Measurements from ENCODE around the gene INPP5K.
A peak's percentile ranks its signal among the peaks of the same experiment; 100 is the strongest.
"Not testable (repeated sequence)": the region's sequence is repeated elsewhere in the genome, so short reads cannot be mapped to it uniquely, and the experiment has no call there.

The INPP5K gene

GRCh38 chr17:1467258-1467657 is 49.2 kb downstream of the INPP5K start:
- no peak overlapping the region for H3K9ac ChIP-seq (ENCODE audit: low read depth, low read length)
- peaks cover 6% of the 10 kb centered on the region for H3K4me1 ChIP-seq (ENCODE audit: control insufficient read depth, insufficient read depth, low read length)
- H3K4me3 ChIP-seq (ENCODE audit: low read length), result no peak overlapping the region
- H3K27me3 ChIP-seq (ENCODE audit: control insufficient read depth, insufficient read depth, low read length), result no peaks in the 10 kb centered on the region
- no peak overlapping the region for H3K4me2 ChIP-seq (ENCODE audit: low read length)
- peaks cover 83% of the 10 kb centered on the region for H3K36me3 ChIP-seq (ENCODE audit: insufficient read depth, low read length)
- H3K9me3 ChIP-seq (replicated peaks; ENCODE audit: low read length), result no peaks in the 10 kb centered on the region

GRCh38 chr17:1464186-1464585 is 52.2 kb downstream of the INPP5K start:
- no peaks in the 10 kb centered on the region for H3K9me3 ChIP-seq (replicated peaks; ENCODE audit: low read length)
- H3K27me3 ChIP-seq (ENCODE audit: control insufficient read depth, insufficient read depth, low read length), result no peaks in the 10 kb centered on the region
- no peak overlapping the region for H3K9ac ChIP-seq (ENCODE audit: low read depth, low read length)
- no peak overlapping the region for H3K4me3 ChIP-seq (ENCODE audit: low read length)
- H3K36me3 ChIP-seq (ENCODE audit: insufficient read depth, low read length), result peaks cover 62% of the 10 kb centered on the region
- no peak overlapping the region for H3K4me2 ChIP-seq (ENCODE audit: low read length)
- H3K4me1 ChIP-seq (ENCODE audit: control insufficient read depth, insufficient read depth, low read length), result peaks cover 15% of the 10 kb centered on the region

- no peaks in the 10 kb centered on the region for H3K27me3 ChIP-seq (ENCODE audit: control insufficient read depth, insufficient read depth, low read length)
- no peak overlapping the region for H3K9ac ChIP-seq (ENCODE audit: low read depth, low read length)
- H3K4me2 ChIP-seq (ENCODE audit: low read length), result no peak overlapping the region
- H3K4me3 ChIP-seq (ENCODE audit: low read length), result no peak overlapping the region
- no peaks in the 10 kb centered on the region for H3K9me3 ChIP-seq (replicated peaks; ENCODE audit: low read length)
- peaks cover 46% of the 10 kb centered on the region for H3K36me3 ChIP-seq (ENCODE audit: insufficient read depth, low read length)
- peaks cover 15% of the 10 kb centered on the region for H3K4me1 ChIP-seq (ENCODE audit: control insufficient read depth, insufficient read depth, low read length)
These were observed 54.0 kb downstream of the INPP5K start for GRCh38 chr17:1462164-1463112.

- Histone ChIP-seq H3K27me3 (ENCODE audit: control insufficient read depth, insufficient read depth, low read length) (no peaks in the 10 kb centered on the region), H3K9me3 (replicated peaks; ENCODE audit: low read length) (no peaks in the 10 kb centered on the region), H3K4me1 (ENCODE audit: control insufficient read depth, insufficient read depth, low read length) (peaks cover 19% of the 10 kb centered on the region), H3K36me3 (ENCODE audit: insufficient read depth, low read length) (peaks cover 37% of the 10 kb centered on the region), H3K4me2 (ENCODE audit: low read length) (no peak overlapping the region), H3K9ac (ENCODE audit: low read depth, low read length) (no peak overlapping the region), H3K4me3 (ENCODE audit: low read length) (no peak overlapping the region)
These were observed 55.0 kb downstream of the INPP5K start for GRCh38 chr17:1461198-1461944.

- no peaks in the 10 kb centered on the region for H3K27me3 ChIP-seq (ENCODE audit: control insufficient read depth, insufficient read depth, low read length)
- no peaks in the 10 kb centered on the region for H3K9me3 ChIP-seq (replicated peaks; ENCODE audit: low read length)
- H3K4me1 ChIP-seq (ENCODE audit: control insufficient read depth, insufficient read depth, low read length), result peaks cover 19% of the 10 kb centered on the region
- H3K4me2 ChIP-seq (ENCODE audit: low read length), result peak overlapping the region; percentile 23
- peaks cover 27% of the 10 kb centered on the region for H3K36me3 ChIP-seq (ENCODE audit: insufficient read depth, low read length)
- H3K4me3 ChIP-seq (ENCODE audit: low read length), result no peak overlapping the region
- no peak overlapping the region for H3K9ac ChIP-seq (ENCODE audit: low read depth, low read length)
These were observed 56.2 kb downstream of the INPP5K start for GRCh38 chr17:1460233-1460632.

GRCh38 chr17:1455797-1456599 is 60.4 kb downstream of the INPP5K start, which contains the start of gene CRK:
Gene CRK, minus strand, starts transcription at chr17:1456232. Its CDS starts 115 bp downstream, at chr17:1456117.
- Histone ChIP-seq H3K4me2 (ENCODE audit: low read length) (peak within 1 kb of the TSS; percentile 97), H3K9ac (ENCODE audit: low read depth, low read length) (peak within 1 kb of the TSS; percentile 100), H3K27me3 (ENCODE audit: control insufficient read depth, insufficient read depth, low read length) (no peaks in the 10 kb centered on the region), H3K36me3 (ENCODE audit: insufficient read depth, low read length) (peaks cover 20% of the 10 kb centered on the region), H3K4me1 (ENCODE audit: control insufficient read depth, insufficient read depth, low read length) (peaks cover 40% of the 10 kb centered on the region), H3K4me3 (ENCODE audit: low read length) (peak within 1 kb of the TSS; percentile 100), H3K9me3 (replicated peaks; ENCODE audit: low read length) (no peaks in the 10 kb centered on the region)

GRCh38 chr17:1455291-1455796 is 61.1 kb downstream of the INPP5K start:
- H3K36me3 ChIP-seq (ENCODE audit: insufficient read depth, low read length), result peaks cover 20% of the 10 kb centered on the region
- H3K4me1 ChIP-seq (ENCODE audit: control insufficient read depth, insufficient read depth, low read length), result peaks cover 37% of the 10 kb centered on the region
- peak overlapping the region; percentile 100 for H3K4me3 ChIP-seq (ENCODE audit: low read length)
- peak overlapping the region; percentile 100 for H3K9ac ChIP-seq (ENCODE audit: low read depth, low read length)
- H3K9me3 ChIP-seq (replicated peaks; ENCODE audit: low read length), result no peaks in the 10 kb centered on the region
- H3K27me3 ChIP-seq (ENCODE audit: control insufficient read depth, insufficient read depth, low read length), result no peaks in the 10 kb centered on the region
- peak overlapping the region; percentile 95 for H3K4me2 ChIP-seq (ENCODE audit: low read length)

GRCh38 chr17:1454541-1454940 is 61.9 kb downstream of the INPP5K start:
- Histone ChIP-seq H3K4me3 (ENCODE audit: low read length) (peak overlapping the region; percentile 100), H3K9me3 (replicated peaks; ENCODE audit: low read length) (no peaks in the 10 kb centered on the region), H3K27me3 (ENCODE audit: control insufficient read depth, insufficient read depth, low read length) (no peaks in the 10 kb centered on the region), H3K4me1 (ENCODE audit: control insufficient read depth, insufficient read depth, low read length) (peaks cover 31% of the 10 kb centered on the region), H3K4me2 (ENCODE audit: low read length) (peak overlapping the region; percentile 95), H3K9ac (ENCODE audit: low read depth, low read length) (peak overlapping the region; percentile 100), H3K36me3 (ENCODE audit: insufficient read depth, low read length) (peaks cover 22% of the 10 kb centered on the region)

GRCh38 chr17:1453694-1454093 is 62.7 kb downstream of the INPP5K start:
- H3K27me3 ChIP-seq (ENCODE audit: control insufficient read depth, insufficient read depth, low read length); H3K9ac ChIP-seq (ENCODE audit: low read depth, low read length); H3K4me3 ChIP-seq (ENCODE audit: low read length); H3K9me3 ChIP-seq (replicated peaks; ENCODE audit: low read length): not testable (repeated sequence)
- Histone ChIP-seq H3K4me1 (ENCODE audit: control insufficient read depth, insufficient read depth, low read length) (peaks cover 31% of the 10 kb centered on the region), H3K36me3 (ENCODE audit: insufficient read depth, low read length) (peaks cover 30% of the 10 kb centered on the region), H3K4me2 (ENCODE audit: low read length) (peak overlapping the region; percentile 41)

GRCh38 chr17:1452836-1453235 is 63.6 kb downstream of the INPP5K start:
- H3K4me2 ChIP-seq (ENCODE audit: low read length), result peak overlapping the region; percentile 13
- H3K27me3 ChIP-seq (ENCODE audit: control insufficient read depth, insufficient read depth, low read length), result no peaks in the 10 kb centered on the region
- no peak overlapping the region for H3K9ac ChIP-seq (ENCODE audit: low read depth, low read length)
- H3K9me3 ChIP-seq (replicated peaks; ENCODE audit: low read length), result no peaks in the 10 kb centered on the region
- H3K36me3 ChIP-seq (ENCODE audit: insufficient read depth, low read length), result peaks cover 30% of the 10 kb centered on the region
- H3K4me1 ChIP-seq (ENCODE audit: control insufficient read depth, insufficient read depth, low read length), result peaks cover 31% of the 10 kb centered on the region
- no peak overlapping the region for H3K4me3 ChIP-seq (ENCODE audit: low read length)

GRCh38 chr17:1450261-1450660 is 66.2 kb downstream of the INPP5K start:
- Histone ChIP-seq H3K4me1 (ENCODE audit: control insufficient read depth, insufficient read depth, low read length) (peaks cover 28% of the 10 kb centered on the region), H3K36me3 (ENCODE audit: insufficient read depth, low read length) (peaks cover 35% of the 10 kb centered on the region)
- not testable (repeated sequence) for H3K4me3 ChIP-seq (ENCODE audit: low read length); H3K27me3 ChIP-seq (ENCODE audit: control insufficient read depth, insufficient read depth, low read length); H3K9ac ChIP-seq (ENCODE audit: low read depth, low read length); H3K4me2 ChIP-seq (ENCODE audit: low read length); H3K9me3 ChIP-seq (replicated peaks; ENCODE audit: low read length)
